Body of pancreas (tissue), 4 donors: ENCODE measurements around the gene ENG. TPM values are rescaled to one million over a fixed set of nuclear protein-coding genes. Genes with fewer than 3 reads are reported as not detected.
A peak's percentile ranks its signal among the peaks of the same experiment; 100 is the strongest.

Experiments used
- ATAC-seq: fragments of 150-250 bp; one replicate; pipeline ENCODE4 v1.9.1; 2016
- DNase-seq, 4 donors: peaks; one replicate each; pipeline ENCODE4 v3.0.0-alpha.2; 2019
- H3K27ac ChIP-seq, 4 donors: fragments of 200-600 bp; sonication (generic); 1 replicate in 3 of 4; 2 replicates in 1 of 4; pipeline versions ENCODE4 v1.5.1 to v1.6.1; 2016 to 2019; ENCODE audit warnings: mild to moderate bottlenecking in 1 of 4, mixed read lengths in 1 of 4, moderate library complexity in 1 of 4
- H3K27me3 ChIP-seq, 2 donors: fragments of 200-600 bp; sonication (generic); one replicate each; pipeline ENCODE4 v1.6.0; 2016; ENCODE audit warnings: mild to moderate bottlenecking in 1 of 2
- H3K36me3 ChIP-seq, 2 donors: fragments of 200-600 bp; sonication (generic); replicated peaks in 1 of 2; 2 replicates each; pipeline ENCODE4 v1.5.1; 2016; ENCODE audit warnings: low read depth in 2 of 2; ENCODE audit not compliant: insufficient read depth in 1 of 2
- H3K4me1 ChIP-seq: fragments of 200-600 bp; sonication (generic); one replicate; pipeline ENCODE4 v1.6.0; 2016
- H3K4me3 ChIP-seq, 2 donors: fragments of 200-600 bp; sonication (generic); 1 replicate in 1 of 2; 2 replicates in 1 of 2; pipeline ENCODE4 v1.5.1; 2016 to 2019
- H3K9me3 ChIP-seq, 3 donors: fragments of 200-600 bp; sonication (generic); 1 replicate in 2 of 3; 2 replicates in 1 of 3; pipeline ENCODE4 v1.5.1; 2016
- POLR2A ChIP-seq, 3 donors: fragments of 450-650 bp; IDR thresholded peaks; one replicate each; pipeline ENCODE4 v1.6.1; 2016; ENCODE audit warnings: antibody characterized with exemption in 3 of 3, mild to moderate bottlenecking in 2 of 3
- WGBS, 2 donors: methylation state at CpG; one replicate each; pipeline ENCODE4 v1.1.5; 2017; 5-methylcytosine and 5-hydroxymethylcytosine counted together
- intact Hi-C: fragments of 100-400 bp; cut with DNase I; formaldehyde crosslinking; loops from one replicate; pipeline ENCODE4 v1.15.1; 2023
- total RNA-seq, 2 donors: library from RNA; depleted of rRNA; stranded (reverse); fragments of >200 nt; gene quantifications; one replicate each; pipeline ENCODE4 v1.1.0, GENCODE V29; 2016
- TF ChIP-seq, protein P1 (sequence below), 7 experiments: fragments of 450-650 bp in 4 of 7; fragments of 200-600 bp in 3 of 7; sonication (generic) in 3 of 7; IDR thresholded peaks; one replicate each; pipeline ENCODE4 v1.5.1; 2016 to 2019; ENCODE audit warnings: antibody characterized with exemption in 7 of 7

The ENG gene
- total RNA-seq, 2 donors from 2014 or later: 20.2 to 26.7 TPM

DNA sequence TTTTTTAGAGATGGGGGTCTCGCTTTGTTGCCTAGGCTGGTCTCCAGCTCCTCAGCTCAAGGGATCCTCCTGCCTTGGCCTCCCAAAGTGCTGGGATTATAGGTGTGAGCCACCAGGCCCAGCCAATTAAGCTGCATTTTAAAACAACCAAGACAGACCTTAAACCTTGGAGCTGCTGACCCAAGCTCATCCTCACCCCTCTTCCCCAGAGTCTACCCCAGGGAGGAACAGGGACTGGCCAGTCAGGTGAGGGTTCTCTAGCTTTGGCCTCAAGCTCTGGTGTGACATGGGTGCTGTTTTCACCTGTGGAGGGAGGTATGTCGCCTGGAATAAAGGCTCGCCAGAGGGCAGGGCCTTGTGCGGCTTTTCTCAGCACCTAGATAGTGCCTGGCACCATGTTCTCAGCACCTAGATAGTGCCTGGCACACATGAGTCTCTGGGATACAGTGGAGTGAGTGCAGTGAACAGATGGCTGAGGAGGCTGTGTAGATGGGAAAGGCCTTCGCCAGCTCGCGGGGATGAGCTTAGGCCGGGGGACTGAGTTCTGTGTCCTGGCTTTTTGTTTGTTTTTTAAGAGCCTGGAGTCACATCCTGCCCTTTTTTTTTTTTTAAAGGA, 61.3 kb downstream of the ENG start:
- peak overlapping the region; percentile 39 to 82 (median 63) for H3K27ac ChIP-seq
- TF ChIP-seq, protein P1, sequence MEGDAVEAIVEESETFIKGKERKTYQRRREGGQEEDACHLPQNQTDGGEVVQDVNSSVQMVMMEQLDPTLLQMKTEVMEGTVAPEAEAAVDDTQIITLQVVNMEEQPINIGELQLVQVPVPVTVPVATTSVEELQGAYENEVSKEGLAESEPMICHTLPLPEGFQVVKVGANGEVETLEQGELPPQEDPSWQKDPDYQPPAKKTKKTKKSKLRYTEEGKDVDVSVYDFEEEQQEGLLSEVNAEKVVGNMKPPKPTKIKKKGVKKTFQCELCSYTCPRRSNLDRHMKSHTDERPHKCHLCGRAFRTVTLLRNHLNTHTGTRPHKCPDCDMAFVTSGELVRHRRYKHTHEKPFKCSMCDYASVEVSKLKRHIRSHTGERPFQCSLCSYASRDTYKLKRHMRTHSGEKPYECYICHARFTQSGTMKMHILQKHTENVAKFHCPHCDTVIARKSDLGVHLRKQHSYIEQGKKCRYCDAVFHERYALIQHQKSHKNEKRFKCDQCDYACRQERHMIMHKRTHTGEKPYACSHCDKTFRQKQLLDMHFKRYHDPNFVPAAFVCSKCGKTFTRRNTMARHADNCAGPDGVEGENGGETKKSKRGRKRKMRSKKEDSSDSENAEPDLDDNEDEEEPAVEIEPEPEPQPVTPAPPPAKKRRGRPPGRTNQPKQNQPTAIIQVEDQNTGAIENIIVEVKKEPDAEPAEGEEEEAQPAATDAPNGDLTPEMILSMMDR (IDR thresholded peaks at IDR 0.05): peak in 2 of 7 experiments; percentile 7 to 13
- no peak for TF ChIP-seq POLR2A (IDR thresholded peaks at IDR 0.05)
- no peaks in the 10 kb centered on the region for H3K9me3 ChIP-seq
- peaks cover 91% of the 10 kb centered on the region for H3K4me1 ChIP-seq
- ATAC-seq (peak; percentile 16), DNase-seq (peak; percentile 45 to 53 (median 50))
- WGBS, 2 donors: 37 to 53% methylated on average over 5 to 8 of the region's 8 CpGs
- H3K4me3 ChIP-seq: no peak overlapping the region
- H3K27me3 ChIP-seq: no peaks in the 10 kb centered on the region
- intact Hi-C loops: no loop called here
- peaks cover 9 to 14% of the 10 kb centered on the region in 2 donors for H3K36me3 ChIP-seq

DNA sequence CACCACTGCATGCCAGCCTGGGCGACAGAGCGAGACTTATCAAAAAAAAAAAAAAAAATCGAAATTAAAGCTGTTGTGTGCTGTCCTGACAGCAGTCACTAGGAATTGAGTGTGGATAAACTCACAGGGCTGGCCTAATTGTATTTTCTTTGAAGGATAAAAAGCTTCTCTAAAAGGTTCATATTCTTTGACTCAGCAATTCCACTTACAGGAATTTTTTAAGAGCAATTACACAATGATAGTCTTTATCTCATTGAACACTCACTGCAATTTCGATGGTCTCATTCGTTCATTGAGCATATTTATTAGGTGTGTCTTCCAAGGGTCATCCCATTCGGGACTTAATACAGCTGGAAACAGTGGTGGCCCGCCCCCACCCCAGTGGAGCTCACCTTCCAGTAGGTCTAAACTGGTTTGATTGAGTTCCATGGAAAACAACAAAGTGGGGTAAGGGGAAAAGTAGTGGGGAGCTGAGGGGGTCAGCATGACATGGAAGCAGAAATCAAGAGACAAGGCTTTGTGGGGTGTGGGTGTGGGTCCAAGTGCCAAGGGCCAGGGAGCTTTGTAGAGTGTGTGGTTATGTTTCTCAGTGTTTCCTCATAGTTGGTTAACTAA, 61.9 kb downstream of the ENG start:
- ATAC-seq (no peak), DNase-seq (no peak)
- H3K4me3 ChIP-seq: no peak overlapping the region
- no peaks in the 10 kb centered on the region for H3K27me3 ChIP-seq
- intact Hi-C loops: no loop called here
- no peaks in the 10 kb centered on the region for H3K9me3 ChIP-seq
- peaks cover 91% of the 10 kb centered on the region for H3K4me1 ChIP-seq
- 70 to 73% methylated on average over 7 of the region's 7 CpGs for WGBS, 2 donors
- H3K27ac ChIP-seq: peak overlapping the region; percentile 39 to 82 (median 63)
- TF ChIP-seq POLR2A (IDR thresholded peaks at IDR 0.05): no peak
- TF ChIP-seq, protein P1 (IDR thresholded peaks at IDR 0.05): no peak
- peaks cover 10 to 20% of the 10 kb centered on the region in 2 donors for H3K36me3 ChIP-seq

DNA sequence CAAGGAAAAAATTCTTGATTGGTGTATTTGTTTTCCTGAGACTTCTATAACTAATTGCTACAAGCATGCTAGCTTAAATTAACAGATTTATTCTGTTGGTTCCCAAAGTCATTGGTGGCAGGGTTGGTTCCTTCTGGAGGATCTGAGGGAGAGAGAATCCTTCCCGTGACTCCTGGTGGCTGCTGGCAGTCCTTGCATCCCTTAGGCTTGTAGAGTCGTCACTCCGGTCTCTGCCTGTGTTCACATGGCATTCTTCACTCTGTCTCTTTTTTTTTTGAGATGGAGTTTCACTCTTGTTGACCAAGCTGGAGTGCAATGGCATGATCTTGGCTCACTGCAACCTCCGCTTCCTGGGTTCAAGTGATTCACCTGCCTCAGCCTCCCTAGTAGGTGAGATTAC, 63.4 kb downstream of the ENG start:
- no peak for TF ChIP-seq POLR2A (IDR thresholded peaks at IDR 0.05)
- TF ChIP-seq, protein P1 (IDR thresholded peaks at IDR 0.05): no peak
- Histone ChIP-seq H3K4me1 (peaks cover 87% of the 10 kb centered on the region), H3K27me3 (no peaks in the 10 kb centered on the region), H3K9me3 (no peaks in the 10 kb centered on the region), H3K27ac (no peak overlapping the region), H3K36me3 (peaks cover 15 to 22% of the 10 kb centered on the region in 2 donors), H3K4me3 (no peak overlapping the region)
- ATAC-seq (no peak), DNase-seq (no peak)
- intact Hi-C loops: no loop called here
- WGBS, 2 donors: 83 to 96% methylated on average over 4 of the region's 4 CpGs

DNA sequence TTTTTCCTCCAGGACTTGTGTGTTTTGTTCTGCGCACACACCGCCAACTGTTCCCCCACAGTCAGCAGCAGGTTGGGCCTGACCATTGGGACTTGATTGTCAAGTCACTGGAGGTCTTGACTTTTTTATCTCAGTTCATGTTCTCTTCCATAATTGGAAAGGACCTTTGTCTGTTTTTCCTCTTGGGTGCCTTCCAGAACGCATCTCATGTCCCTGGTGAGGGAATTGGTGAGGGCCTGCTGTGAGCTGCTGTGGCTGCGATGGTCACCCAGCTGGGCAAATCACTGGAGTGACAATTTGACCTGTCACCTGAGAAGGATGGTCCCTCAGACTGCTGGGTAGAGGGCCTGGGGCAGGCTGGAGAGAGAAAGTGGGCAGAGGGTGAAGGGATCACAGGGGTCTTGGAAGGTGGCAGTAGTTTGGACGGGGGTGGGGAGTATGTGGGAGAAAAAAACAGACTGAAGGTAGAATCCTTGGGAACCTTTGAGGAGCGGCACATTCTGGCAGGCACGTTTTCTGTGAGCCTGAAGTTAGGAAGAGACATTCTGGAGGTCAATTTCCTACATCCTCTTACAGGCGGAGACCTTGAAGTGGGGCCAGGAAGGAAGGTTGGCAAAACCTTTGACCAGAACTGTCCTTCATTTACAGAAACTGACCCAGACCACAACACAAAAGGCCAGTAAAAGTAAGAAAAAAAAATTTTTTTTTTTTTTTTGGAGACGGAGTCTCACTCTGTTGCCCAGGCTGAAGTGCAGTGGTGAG, 64.2 kb downstream of the ENG start:
- no peak for DNase-seq
- Histone ChIP-seq H3K27ac (peak overlapping the region in 2 of 4 donors; percentile 48 to 96), H3K4me1 (peaks cover 79% of the 10 kb centered on the region), H3K27me3 (no peaks in the 10 kb centered on the region), H3K9me3 (no peaks in the 10 kb centered on the region), H3K4me3 (no peak overlapping the region), H3K36me3 (peaks cover 15 to 22% of the 10 kb centered on the region in 2 donors)
- intact Hi-C loops: no loop called here
- no peak for ATAC-seq
- TF ChIP-seq, protein P1 (IDR thresholded peaks at IDR 0.05): no peak
- no peak for TF ChIP-seq POLR2A (IDR thresholded peaks at IDR 0.05)
- 73 to 80% methylated on average over 9 of the region's 9 CpGs for WGBS, 2 donors
